Measurements from ENCODE around the gene VAMP8.
A peak's percentile ranks its signal among the peaks of the same experiment; 100 is the strongest.
"Not testable (repeated sequence)": the region's sequence is repeated elsewhere in the genome, so short reads cannot be mapped to it uniquely, and the experiment has no call there.

VAMP8 gene

GRCh38 chr2:85577386-85578242, at the start of gene VAMP8:
Gene VAMP8, plus strand, starts transcription at chr2:85577586. Its CDS starts 61 bp downstream, at chr2:85577647.
- DNase-seq, result peak; percentile 55 to 72 (median 60)

GRCh38 chr2:85527787-85528186, 49.6 kb upstream of the VAMP8 start:
- DNase-seq, result no peak

GRCh38 chr2:85528355-85528754, 49.0 kb upstream of the VAMP8 start:
- no peak for DNase-seq

- no peak for DNase-seq
These were observed 47.6 kb upstream of the VAMP8 start for GRCh38 chr2:85529809-85530208.

GRCh38 chr2:85531589-85531988, 45.8 kb upstream of the VAMP8 start:
- no peak for DNase-seq

- no peak for DNase-seq
These were observed 43.3 kb upstream of the VAMP8 start for GRCh38 chr2:85534099-85534498.

- peak; percentile 53 to 77 (median 66) for DNase-seq
These were observed 42.5 kb upstream of the VAMP8 start for GRCh38 chr2:85534881-85535280.

- DNase-seq, result peak; percentile 50 to 60 (median 51)
These were observed 40.9 kb upstream of the VAMP8 start for GRCh38 chr2:85536479-85536878.

GRCh38 chr2:85537600-85538506, 39.5 kb upstream of the VAMP8 start:
- DNase-seq, result peak in 2 of 3 donors; percentile 37 to 49

- DNase-seq, result peak; percentile 93 to 98 (median 96)
These were observed 38.7 kb upstream of the VAMP8 start, which contains the start of gene MAT2A for GRCh38 chr2:85538507-85539360. Gene MAT2A, plus strand, starts transcription at chr2:85539168. Its CDS starts 120 bp downstream, at chr2:85539288.

- DNase-seq, result peak; percentile 60 to 83 (median 65)
These were observed 37.8 kb upstream of the VAMP8 start for GRCh38 chr2:85539361-85540132.

- peak in 1 of 3 donors; percentile 20 for DNase-seq
These were observed 37.2 kb upstream of the VAMP8 start for GRCh38 chr2:85540133-85540648.

GRCh38 chr2:85541262-85541661, 36.1 kb upstream of the VAMP8 start:
- DNase-seq, result no peak

GRCh38 chr2:85541753-85542457, 35.5 kb upstream of the VAMP8 start:
- DNase-seq, result no peak

GRCh38 chr2:85542777-85543176, 34.6 kb upstream of the VAMP8 start:
- no peak for DNase-seq

GRCh38 chr2:85544254-85544691, 33.1 kb upstream of the VAMP8 start:
- not testable (repeated sequence) for DNase-seq

GRCh38 chr2:85544915-85545779, 32.2 kb upstream of the VAMP8 start:
- not testable (repeated sequence) for DNase-seq

- DNase-seq, result no peak
These were observed 31.6 kb upstream of the VAMP8 start for GRCh38 chr2:85545780-85546240.

- DNase-seq, result no peak
These were observed 30.1 kb upstream of the VAMP8 start for GRCh38 chr2:85547089-85547858.
